Stomach (tissue), 9 donors: ENCODE measurements around the gene LYZL4. TPM values are rescaled to one million over a fixed set of nuclear protein-coding genes. Genes with fewer than 3 reads are reported as not detected.
A peak's percentile ranks its signal among the peaks of the same experiment; 100 is the strongest.

Experiments
- DNase-seq, 2 donors: peaks; one replicate each; pipeline versions ENCODE4 v3.0.0 to v3.0.0-alpha.2; 2013 to 2019
- H3K27ac ChIP-seq, 5 donors: fragments of 200-600 bp in 4 of 5; sonication (generic) in 4 of 5; one replicate each; pipeline ENCODE4 v1.5.1; 2013 to 2019; ENCODE audit warnings: mild to moderate bottlenecking in 1 of 5, moderate library complexity in 1 of 5
- H3K27me3 ChIP-seq, 3 donors: fragments of 200-600 bp; sonication (generic); one replicate each; pipeline ENCODE4 v1.5.1; 2017 to 2019; ENCODE audit warnings: mixed run types in 1 of 3
- H3K36me3 ChIP-seq, 4 donors: fragments of 200-600 bp; sonication (generic); 1 replicate in 3 of 4; 2 replicates in 1 of 4; pipeline ENCODE4 v1.5.1; 2016 to 2019
- H3K4me1 ChIP-seq, 4 donors: fragments of 200-600 bp; sonication (generic); one replicate each; pipeline ENCODE4 v1.5.1; 2016 to 2019
- H3K4me3 ChIP-seq, 4 donors: fragments of 200-600 bp; sonication (generic) in 3 of 4; one replicate each; pipeline ENCODE4 v1.5.1; 2016 to 2019; ENCODE audit warnings: mild to moderate bottlenecking in 1 of 4
- H3K9me3 ChIP-seq, 4 donors: fragments of 200-600 bp; sonication (generic); one replicate each; pipeline ENCODE4 v1.5.1; 2016 to 2019
- EP300 ChIP-seq: sonication (generic); formaldehyde crosslinking; IDR thresholded peaks from one replicate; pipeline ENCODE4 v1.6.1; 2017; ENCODE audit warnings: antibody characterized with exemption
- POLR2A ChIP-seq, 4 donors: fragments of 450-650 bp; IDR thresholded peaks; one replicate each; pipeline ENCODE4 v1.6.1; 2016; ENCODE audit warnings: antibody characterized with exemption in 4 of 4, control low read depth in 2 of 4, mild to moderate bottlenecking in 1 of 4, moderate library complexity in 1 of 4
- POLR2AphosphoS5 ChIP-seq, 3 donors: sonication (generic); formaldehyde crosslinking; IDR thresholded peaks; one replicate each; pipeline ENCODE4 v1.6.1; 2016; ENCODE audit warnings: antibody characterized with exemption in 3 of 3
- WGBS, 5 donors: extraction: QIAGEN DNeasy Blood & Tissue Kit in 3 of 5; methylation state at CpG; one replicate each; pipeline versions ENCODE4 v1.1.5 to v1.1.7; 2013 to 2018; 5-methylcytosine and 5-hydroxymethylcytosine counted together
- intact Hi-C: fragments of 100-400 bp; cut with DNase I; formaldehyde crosslinking; loops from one replicate; pipeline ENCODE4 v1.15.1; 2023; ENCODE audit warnings: low total_unique reads
- polyA plus RNA-seq, 3 donors: library from polyadenylated mRNA; stranded (reverse); fragments of 200-250 nt; gene quantifications; one replicate each; pipeline ENCODE4 v1.2.3, GENCODE V29; 2013
- total RNA-seq, 5 donors: library from RNA; depleted of rRNA; stranded (reverse); fragments of >200 nt; gene quantifications; one replicate each; pipeline versions ENCODE4 v1.1.0 to v1.2.3, GENCODE V29; 2014 to 2016
- TF ChIP-seq, protein P1 (sequence below), 7 experiments: fragments of 450-650 bp in 4 of 7; fragments of 200-600 bp in 3 of 7; sonication (generic) in 3 of 7; IDR thresholded peaks; one replicate each; pipeline ENCODE4 v1.5.1; 2016 to 2019; ENCODE audit warnings: antibody characterized with exemption in 7 of 7, control low read depth in 2 of 7, mild to moderate bottlenecking in 1 of 7
- donor health status: healthy with polysubstance abuse.
- donor health status: Bipolar disorder and iron deficiency.
- donor health status: healthy.

The LYZL4 gene
- total and polyA plus RNA-seq, 8 donors: not detected

GRCh38 chr3:42425736-42426407 lies 15.5 kb upstream of the LYZL4 start:
- Histone ChIP-seq H3K27me3 (peaks cover 0 to 7% (median 0%) of the 10 kb centered on the region in 3 donors), H3K4me3 (no peak overlapping the region), H3K27ac (no peak overlapping the region), H3K9me3 (no peaks in the 10 kb centered on the region), H3K4me1 (peaks cover 0 to 14% (median 0%) of the 10 kb centered on the region in 4 donors), H3K36me3 (no peaks in the 10 kb centered on the region)
- WGBS, 5 donors: 82 to 90% (median 87%) methylated on average over 7 of the region's 7 CpGs
- DNase-seq: no peak
- intact Hi-C loops: no loop called here
- TF ChIP-seq POLR2AphosphoS5 (IDR thresholded peaks at IDR 0.05) (no peak), POLR2A (IDR thresholded peaks at IDR 0.05) (no peak), EP300 (no peak)
- TF ChIP-seq, protein P1, sequence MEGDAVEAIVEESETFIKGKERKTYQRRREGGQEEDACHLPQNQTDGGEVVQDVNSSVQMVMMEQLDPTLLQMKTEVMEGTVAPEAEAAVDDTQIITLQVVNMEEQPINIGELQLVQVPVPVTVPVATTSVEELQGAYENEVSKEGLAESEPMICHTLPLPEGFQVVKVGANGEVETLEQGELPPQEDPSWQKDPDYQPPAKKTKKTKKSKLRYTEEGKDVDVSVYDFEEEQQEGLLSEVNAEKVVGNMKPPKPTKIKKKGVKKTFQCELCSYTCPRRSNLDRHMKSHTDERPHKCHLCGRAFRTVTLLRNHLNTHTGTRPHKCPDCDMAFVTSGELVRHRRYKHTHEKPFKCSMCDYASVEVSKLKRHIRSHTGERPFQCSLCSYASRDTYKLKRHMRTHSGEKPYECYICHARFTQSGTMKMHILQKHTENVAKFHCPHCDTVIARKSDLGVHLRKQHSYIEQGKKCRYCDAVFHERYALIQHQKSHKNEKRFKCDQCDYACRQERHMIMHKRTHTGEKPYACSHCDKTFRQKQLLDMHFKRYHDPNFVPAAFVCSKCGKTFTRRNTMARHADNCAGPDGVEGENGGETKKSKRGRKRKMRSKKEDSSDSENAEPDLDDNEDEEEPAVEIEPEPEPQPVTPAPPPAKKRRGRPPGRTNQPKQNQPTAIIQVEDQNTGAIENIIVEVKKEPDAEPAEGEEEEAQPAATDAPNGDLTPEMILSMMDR (IDR thresholded peaks at IDR 0.05): no peak

DNA sequence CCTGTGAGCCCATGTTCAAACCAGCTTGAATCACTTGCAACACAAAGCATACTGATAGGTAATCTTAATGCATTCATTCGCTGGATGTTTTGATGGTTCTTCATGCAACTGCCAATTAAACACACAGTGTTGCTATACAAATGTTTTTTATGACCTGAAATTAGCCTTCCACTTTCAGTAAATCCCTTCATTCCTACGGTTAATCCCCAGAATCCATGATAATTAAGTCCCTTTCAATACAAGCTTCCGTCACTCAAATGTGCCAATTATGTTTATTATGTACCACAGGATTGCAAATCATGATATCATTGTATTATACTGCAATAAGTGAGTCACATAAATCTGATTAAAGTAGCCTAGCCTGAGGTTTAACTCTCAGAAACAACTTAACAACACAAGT lies 14.5 kb upstream of the LYZL4 start:
- H3K36me3 ChIP-seq: no peaks in the 10 kb centered on the region
- H3K4me1 ChIP-seq: peaks cover 0 to 14% (median 0%) of the 10 kb centered on the region in 4 donors
- WGBS, 5 donors: 70 to 83% (median 80%) methylated on average over 3 of the region's 3 CpGs
- intact Hi-C loops: no loop called here
- H3K4me3 ChIP-seq: no peak overlapping the region
- H3K9me3 ChIP-seq: no peaks in the 10 kb centered on the region
- peaks cover 0 to 7% (median 0%) of the 10 kb centered on the region in 3 donors for H3K27me3 ChIP-seq
- DNase-seq: no peak
- TF ChIP-seq POLR2AphosphoS5 (IDR thresholded peaks at IDR 0.05) (no peak), POLR2A (IDR thresholded peaks at IDR 0.05) (no peak), EP300 (no peak)
- TF ChIP-seq, protein P1 (IDR thresholded peaks at IDR 0.05): no peak
- H3K27ac ChIP-seq: no peak overlapping the region

DNA sequence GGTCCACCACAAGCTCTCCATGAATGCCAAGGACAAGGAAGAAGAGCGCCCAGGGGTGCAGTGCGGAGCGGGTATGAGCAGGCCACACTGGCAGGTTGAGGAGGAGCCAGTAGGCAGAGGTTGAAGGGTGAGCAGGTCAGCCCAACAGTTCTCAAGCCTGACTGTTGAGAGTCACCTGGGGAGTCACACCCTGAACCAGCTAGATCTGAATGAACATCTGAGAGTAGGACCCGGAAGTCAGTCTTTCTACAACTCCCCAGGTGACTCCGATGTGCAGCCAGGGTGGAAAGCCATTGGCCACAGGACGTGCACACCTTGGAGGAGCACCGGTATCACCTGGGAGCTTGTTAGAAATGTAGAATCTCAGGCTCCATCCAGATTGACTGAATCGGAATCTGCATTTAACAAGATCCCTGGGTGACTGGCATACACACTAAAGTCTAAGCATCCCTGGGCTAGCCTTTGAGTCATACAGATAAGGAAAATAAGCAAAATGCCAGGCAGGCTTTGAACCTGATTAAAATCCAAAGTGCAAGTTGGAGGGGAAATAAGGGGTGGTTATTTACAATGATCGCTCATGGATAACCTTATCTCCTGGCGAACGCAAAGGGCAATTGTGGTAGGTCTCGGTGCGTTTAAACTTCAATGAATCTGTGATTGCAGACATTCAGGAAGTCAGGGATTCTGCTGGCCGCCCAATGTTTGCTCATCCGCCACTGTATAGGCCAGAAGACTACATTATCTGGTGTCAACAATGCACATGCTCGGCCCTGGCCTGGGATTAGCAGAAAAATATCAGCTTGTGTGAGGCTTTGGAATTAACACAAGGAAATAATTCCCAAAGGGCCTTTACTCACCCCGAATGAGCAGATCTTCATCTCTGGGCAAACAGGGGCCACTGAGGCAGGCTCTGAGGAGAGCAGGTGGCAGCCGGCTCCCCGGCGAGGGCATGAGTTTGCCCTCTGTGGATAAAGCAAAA lies 11.7 kb upstream of the LYZL4 start:
- WGBS, 5 donors: 47 to 67% (median 58%) methylated on average over 16 to 20 of the region's 20 CpGs
- peak overlapping the region in 2 of 5 donors; percentile 10 to 40 for H3K27ac ChIP-seq

DNA sequence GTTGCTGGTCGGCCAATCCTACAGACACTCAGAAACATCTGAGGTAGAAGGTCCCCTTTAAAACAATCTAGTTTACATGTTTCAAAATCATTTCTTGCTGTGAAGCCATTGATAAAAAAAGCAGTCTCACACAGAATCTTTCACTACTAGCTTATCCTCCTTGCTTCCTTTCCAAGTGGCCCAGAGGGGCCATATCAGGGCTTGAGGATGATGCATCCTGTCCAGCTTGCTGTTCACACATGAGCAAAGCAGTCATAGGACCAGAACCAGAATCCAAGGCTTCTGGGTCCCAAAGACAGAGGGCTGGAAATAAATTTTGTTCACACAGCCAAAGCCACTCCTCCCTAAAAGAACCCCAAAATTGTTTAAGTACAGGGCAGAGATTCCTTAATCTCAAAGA lies 9.2 kb upstream of the LYZL4 start:
- intact Hi-C loops: no loop called here
- Histone ChIP-seq H3K4me1 (peaks cover 0 to 14% (median 2%) of the 10 kb centered on the region in 4 donors), H3K4me3 (no peak overlapping the region), H3K27ac (no peak overlapping the region), H3K9me3 (no peaks in the 10 kb centered on the region), H3K36me3 (no peaks in the 10 kb centered on the region), H3K27me3 (no peaks in the 10 kb centered on the region)
- TF ChIP-seq POLR2A (IDR thresholded peaks at IDR 0.05) (no peak), POLR2AphosphoS5 (IDR thresholded peaks at IDR 0.05) (no peak)
- no peak for DNase-seq
- 88 to 95% (median 91%) methylated on average over 1 of the region's 1 CpG for WGBS, 5 donors

More for the DNA sequence above, 11.7 kb upstream of the LYZL4 start:
- Histone ChIP-seq H3K27me3 (no peaks in the 10 kb centered on the region), H3K9me3 (no peaks in the 10 kb centered on the region), H3K36me3 (no peaks in the 10 kb centered on the region), H3K4me1 (peaks cover 0 to 14% (median 2%) of the 10 kb centered on the region in 4 donors), H3K4me3 (no peak overlapping the region)
- intact Hi-C loops: no loop called here
- DNase-seq: peak; percentile 26 to 47
- TF ChIP-seq EP300: no peak
- peak in 2 of 3 donors; percentile 4 to 19 for TF ChIP-seq POLR2AphosphoS5 (IDR thresholded peaks at IDR 0.05)

DNA sequence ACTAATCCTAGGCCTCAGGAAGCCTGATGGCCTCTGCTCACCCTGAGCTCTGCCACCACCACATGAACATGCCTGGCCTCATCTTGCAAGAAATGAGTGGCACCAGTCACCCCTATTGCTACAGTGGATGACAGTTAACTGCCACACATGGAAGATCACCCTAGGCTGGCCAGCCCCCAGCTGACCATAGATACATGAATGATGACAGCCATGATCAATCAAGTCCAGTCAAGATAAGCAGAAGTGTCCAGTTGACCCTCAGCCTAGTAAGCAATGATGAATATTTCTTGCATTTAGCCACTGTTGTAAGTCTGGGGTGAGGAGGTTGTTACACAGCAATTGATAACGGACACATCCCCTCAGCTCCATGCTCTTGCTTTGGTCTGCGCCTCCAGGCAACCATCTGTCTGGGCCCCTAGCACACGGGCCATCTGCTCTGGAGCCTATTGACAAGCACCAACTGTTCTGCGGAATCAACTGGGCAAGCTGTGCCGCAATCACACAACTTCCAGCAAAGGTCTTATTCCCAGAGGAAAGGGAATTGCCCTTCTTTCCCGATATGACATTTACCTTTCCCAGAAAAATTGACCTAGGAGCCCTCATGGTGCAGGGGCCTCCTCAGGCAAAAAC lies 2.2 kb upstream of the LYZL4 start:
- Histone ChIP-seq H3K27me3 (peaks cover 0 to 7% (median 0%) of the 10 kb centered on the region in 3 donors), H3K27ac (no peak overlapping the region), H3K4me1 (no peaks in the 10 kb centered on the region), H3K4me3 (no peak overlapping the region), H3K36me3 (no peaks in the 10 kb centered on the region), H3K9me3 (no peaks in the 10 kb centered on the region)
- intact Hi-C loops: no loop called here
- no peak for TF ChIP-seq POLR2A (IDR thresholded peaks at IDR 0.05)
- TF ChIP-seq EP300: no peak
- TF ChIP-seq POLR2AphosphoS5 (IDR thresholded peaks at IDR 0.05): no peak
- TF ChIP-seq, protein P1 (IDR thresholded peaks at IDR 0.05): no peak
- no peak for DNase-seq
- 85 to 93% (median 89%) methylated on average over 6 of the region's 6 CpGs for whole genome bisulfite sequencing, 5 donors
